ENCODE results near the gene ST14.
"Not testable (repeated sequence)": the region's sequence is repeated elsewhere in the genome, so short reads cannot be mapped to it uniquely, and the experiment has no call there.

The ST14 gene

GRCh38 chr11:130166457-130166784, 6.8 kb downstream of the ST14 start:
- no peak for TF ChIP-seq CTCF (IDR thresholded peaks at IDR 0.05; ENCODE audit: insufficient read depth, low read depth, low read length, missing control alignments)
- DNase-seq (ENCODE audit: low read depth): peak; percentile 22
- no peak overlapping the region for H3K4me3 ChIP-seq (ENCODE audit: low read depth, low read length)

GRCh38 chr11:130167146-130167545, 7.6 kb downstream of the ST14 start:
- no peak for DNase-seq (ENCODE audit: low read depth)
- TF ChIP-seq CTCF (IDR thresholded peaks at IDR 0.05; ENCODE audit: insufficient read depth, low read depth, low read length, missing control alignments): no peak
- H3K4me3 ChIP-seq (ENCODE audit: low read depth, low read length): no peak overlapping the region

- no peak for DNase-seq (ENCODE audit: low read depth)
- no peak for TF ChIP-seq CTCF (IDR thresholded peaks at IDR 0.05; ENCODE audit: insufficient read depth, low read depth, low read length, missing control alignments)
- H3K4me3 ChIP-seq (ENCODE audit: low read depth, low read length): no peak overlapping the region
These were observed 8.5 kb downstream of the ST14 start for GRCh38 chr11:130168105-130168504.

- no peak for TF ChIP-seq CTCF (IDR thresholded peaks at IDR 0.05; ENCODE audit: insufficient read depth, low read depth, low read length, missing control alignments)
These were observed 10.8 kb downstream of the ST14 start for GRCh38 chr11:130170345-130170744.

GRCh38 chr11:130171534-130171933, 12.0 kb downstream of the ST14 start:
- no peak overlapping the region for H3K4me3 ChIP-seq (ENCODE audit: low read depth, low read length)
- DNase-seq (ENCODE audit: low read depth): no peak
- TF ChIP-seq CTCF (IDR thresholded peaks at IDR 0.05; ENCODE audit: insufficient read depth, low read depth, low read length, missing control alignments): no peak

More at GRCh38 chr11:130170345-130170744, 10.8 kb downstream of the ST14 start:
- H3K4me3 ChIP-seq (ENCODE audit: low read depth, low read length): no peak overlapping the region
- no peak for DNase-seq (ENCODE audit: low read depth)

GRCh38 chr11:130172001-130172400, 12.4 kb downstream of the ST14 start:
- DNase-seq (ENCODE audit: low read depth); H3K4me3 ChIP-seq (ENCODE audit: low read depth, low read length): not testable (repeated sequence)

- no peak for DNase-seq (ENCODE audit: low read depth)
- no peak for TF ChIP-seq CTCF (IDR thresholded peaks at IDR 0.05; ENCODE audit: insufficient read depth, low read depth, low read length, missing control alignments)
- no peak overlapping the region for H3K4me3 ChIP-seq (ENCODE audit: low read depth, low read length)
These were observed 15.1 kb downstream of the ST14 start for GRCh38 chr11:130174642-130175041.

GRCh38 chr11:130175898-130176297, 16.3 kb downstream of the ST14 start:
- TF ChIP-seq CTCF (IDR thresholded peaks at IDR 0.05; ENCODE audit: insufficient read depth, low read depth, low read length, missing control alignments): no peak
- DNase-seq (ENCODE audit: low read depth): peak; percentile 19
- H3K4me3 ChIP-seq (ENCODE audit: low read depth, low read length): no peak overlapping the region

Measured in GM12865 (cell line).